Keratinocyte (primary cell): ENCODE measurements around the gene PITPNC1. TPM values are rescaled to one million over a fixed set of nuclear protein-coding genes. Genes with fewer than 3 reads are reported as not detected.

Experiments
- DNase-seq: peaks from one replicate; pipeline ENCODE4 v3.0.0-alpha.2; 2011; ENCODE audit warnings: low read depth, missing footprints, low spot score
- FAIRE-seq: peaks from 2 replicates; lab custom pipeline; 2011; peaks lifted over from hg19 to GRCh38; lab: Jason Lieb, UNC
- H2AFZ ChIP-seq: 2 replicates; pipeline ENCODE4 v1.6.0; 2012; ENCODE audit warnings: low read length, control low read depth, inconsistent platforms; ENCODE audit not compliant: control insufficient read depth
- H3K27ac ChIP-seq: 2 replicates; pipeline ENCODE4 v1.5.1; 2011; ENCODE audit warnings: low read length; ENCODE audit not compliant: control insufficient read depth, insufficient read depth
- H3K27me3 ChIP-seq: 3 replicates; pipeline ENCODE4 v1.6.0; 2011; ENCODE audit warnings: low read length; ENCODE audit not compliant: control insufficient read depth, insufficient read depth; ENCODE audit errors: extremely low read depth
- H3K36me3 ChIP-seq, 2 experiments: 2 replicates in 1 of 2; 3 replicates in 1 of 2; pipeline ENCODE4 v1.5.1; 2011; ENCODE audit warnings: low read length in 2 of 2, mild to moderate bottlenecking in 1 of 2; ENCODE audit not compliant: control insufficient read depth in 2 of 2, insufficient read depth in 2 of 2; ENCODE audit errors: extremely low read depth in 1 of 2
- H3K4me1 ChIP-seq: 3 replicates; pipeline ENCODE4 v1.5.1; 2011; ENCODE audit warnings: low read length; ENCODE audit not compliant: control insufficient read depth, insufficient read depth; ENCODE audit errors: extremely low read depth
- H3K4me2 ChIP-seq: 3 replicates; pipeline ENCODE4 v1.6.0; 2011; ENCODE audit warnings: low read depth, low read length; ENCODE audit not compliant: control insufficient read depth, insufficient read depth; ENCODE audit errors: extremely low read depth
- H3K4me3 ChIP-seq, 3 experiments: fragments of 200-600 bp in 1 of 3; sonication (generic) in 1 of 3; 2 replicates in 2 of 3; 3 replicates in 1 of 3; pipeline ENCODE4 v1.5.1; 2011 to 2016; ENCODE audit warnings: low read length in 3 of 3, mild to moderate bottlenecking in 3 of 3, control low read depth in 2 of 3, inconsistent platforms in 1 of 3, low read depth in 1 of 3, mixed read lengths in 1 of 3, mixed run types in 1 of 3, moderate library complexity in 1 of 3; ENCODE audit not compliant: control insufficient read depth in 2 of 3, insufficient read depth in 2 of 3; ENCODE audit errors: extremely low read depth in 1 of 3
- H3K79me2 ChIP-seq: 2 replicates; pipeline ENCODE4 v1.6.0; 2012; ENCODE audit warnings: low read length; ENCODE audit not compliant: control insufficient read depth, insufficient read depth
- H3K9ac ChIP-seq: 3 replicates; pipeline ENCODE4 v1.6.0; 2011; ENCODE audit warnings: low read length; ENCODE audit not compliant: control insufficient read depth, insufficient read depth; ENCODE audit errors: extremely low read depth
- H3K9me1 ChIP-seq: 3 replicates; pipeline ENCODE4 v1.6.0; 2011; ENCODE audit warnings: low read length; ENCODE audit not compliant: control insufficient read depth, insufficient read depth; ENCODE audit errors: extremely low read depth
- H3K9me3 ChIP-seq: 2 replicates; pipeline ENCODE4 v1.5.1; 2012; ENCODE audit warnings: low read depth, low read length; ENCODE audit not compliant: control insufficient read depth
- H4K20me1 ChIP-seq: 3 replicates; pipeline ENCODE4 v1.6.0; 2011; ENCODE audit warnings: low read length; ENCODE audit not compliant: control insufficient read depth, insufficient read depth; ENCODE audit errors: extremely low read depth
- CTCF ChIP-seq, 3 experiments: IDR thresholded peaks in 1 of 3; conservative IDR thresholded peaks in 1 of 3; optimal IDR thresholded peaks in 1 of 3; 2 replicates in 2 of 3; 3 replicates in 1 of 3; pipeline versions ENCODE3 to v1.5.1; 2011; ENCODE audit warnings: low read length in 3 of 3, mild to moderate bottlenecking in 3 of 3, moderate library complexity in 2 of 3, control low read depth in 1 of 3, inconsistent platforms in 1 of 3; ENCODE audit not compliant: insufficient read depth in 2 of 3; ENCODE audit errors: extremely low read depth in 1 of 3
- EZH2 ChIP-seq: IDR thresholded peaks from one replicate; pipeline ENCODE4 v1.6.1; 2012; ENCODE audit warnings: inconsistent platforms, mild to moderate bottlenecking, low read length, moderate library complexity
- dilution Hi-C: fragments of 300-500 bp; cut with MboI; formaldehyde crosslinking; loops from one replicate; pipeline ENCODE4 v1.7.0; 2020; ENCODE audit warnings: low sequenced_read_pairs; ENCODE audit not compliant: extremely low pct_ligation_motif_present
- polyA plus RNA-seq, 5 experiments: library from polyadenylated mRNA; depleted of rRNA in 3 of 5; stranded (reverse) in 3 of 5; stranded (forward) in 1 of 5; unstranded in 1 of 5; fragments of >200 nt; gene quantifications; 1 replicate in 1 of 5; 2 replicates in 3 of 5; 3 replicates in 1 of 5; pipeline versions ENCODE4 v1.2.1 to v1.2.3, GENCODE V29; 2011 to 2012; ENCODE audit warnings: missing spikeins in 2 of 5, low read depth in 1 of 5, low replicate concordance in 1 of 5

The PITPNC1 gene
- polyA plus RNA-seq, 1 donor (not counting 4 experiments of a cell fraction or from before 2014, with no cell fraction given): 24.8 TPM

GRCh38 chr17:67712375-67712774 lies 335.3 kb downstream of the PITPNC1 start:
- Histone ChIP-seq H3K4me2 (no peak overlapping the region), H3K27ac (no peak overlapping the region), H3K36me3 (no peaks in the 10 kb centered on the region), H3K9me1 (no peaks in the 10 kb centered on the region), H2AFZ (no peak overlapping the region), H3K27me3 (no peaks in the 10 kb centered on the region), H3K9me3 (no peaks in the 10 kb centered on the region), H3K4me1 (no peaks in the 10 kb centered on the region), H3K9ac (no peak overlapping the region), H3K4me3 (no peak overlapping the region), H4K20me1 (no peaks in the 10 kb centered on the region), H3K79me2 (no peaks in the 10 kb centered on the region)
- DNase-seq: no peak
- dilution Hi-C loops: no loop called here
- TF ChIP-seq EZH2 (no peak), CTCF (optimal IDR thresholded peaks at IDR 0.05 in 1 of 3, IDR thresholded peaks at IDR 0.05 in 1 of 3, conservative IDR thresholded peaks at IDR 0.05 in 1 of 3; ENCODE audit: extremely low read depth in 1 of 3, insufficient read depth in 2 of 3, low read length in 3 of 3) (no peak)
- no peak for FAIRE-seq

- no peak for FAIRE-seq
- TF ChIP-seq EZH2: no peak
- no peak for TF ChIP-seq CTCF (optimal IDR thresholded peaks at IDR 0.05 in 1 of 3, IDR thresholded peaks at IDR 0.05 in 1 of 3, conservative IDR thresholded peaks at IDR 0.05 in 1 of 3; ENCODE audit: extremely low read depth in 1 of 3, insufficient read depth in 2 of 3, low read length in 3 of 3)
- dilution Hi-C loops: no loop called here
Observed at GRCh38 chr17:67713169-67713568, 336.1 kb downstream of the PITPNC1 start.

More at GRCh38 chr17:67713169-67713568, 336.1 kb downstream of the PITPNC1 start:
- Histone ChIP-seq H3K4me3 (no peak overlapping the region), H3K27me3 (no peaks in the 10 kb centered on the region), H3K4me2 (no peak overlapping the region), H2AFZ (no peak overlapping the region), H3K36me3 (no peaks in the 10 kb centered on the region), H3K79me2 (peaks cover 4% of the 10 kb centered on the region), H4K20me1 (no peaks in the 10 kb centered on the region), H3K9me3 (no peaks in the 10 kb centered on the region), H3K9ac (no peak overlapping the region), H3K4me1 (no peaks in the 10 kb centered on the region), H3K27ac (no peak overlapping the region), H3K9me1 (no peaks in the 10 kb centered on the region)
- DNase-seq: no peak
